A673 (cell line): ENCODE data around the gene PPA2. TPM values are rescaled to one million over a fixed set of nuclear protein-coding genes. Genes with fewer than 3 reads are reported as not detected.

Source experiments
- BruUV-seq: library from RNA; stranded (reverse); fragments of 400-500 nt; replicated peaks from 2 replicates; lab custom pipeline; 2021; lab: Mats Ljungman, UMichigan
- CTCF ChIA-PET: fragments of 300-600 bp; sonication (Branson Sonifier 250); formaldehyde crosslinking; loops from one replicate; lab custom pipeline; 2022; ENCODE audit warnings: antibody characterized with exemption; lab: Charles Lee
- POLR2A ChIA-PET: fragments of 300-600 bp; sonication (Branson Sonifier 250); formaldehyde crosslinking; loops from one replicate; lab custom pipeline; 2022; ENCODE audit warnings: antibody characterized with exemption; ENCODE audit not compliant: low non-redundant PET; lab: Charles Lee
- DNase-seq: peaks from one replicate; pipeline ENCODE4 v3.0.0-alpha.2; 2015; ENCODE audit warnings: low spot score
- H3K27ac ChIP-seq: fragments of 200-600 bp; sonication (generic); 2 replicates; pipeline ENCODE4 v1.5.1; 2016; ENCODE audit warnings: mixed run types, low read depth, mild to moderate bottlenecking, mixed read lengths, antibody characterized with exemption, low read length; ENCODE audit not compliant: poor library complexity, severe bottlenecking
- H3K27me3 ChIP-seq: fragments of 200-600 bp; sonication (generic); replicated peaks from 2 replicates; pipeline ENCODE4 v1.6.1; 2017; ENCODE audit warnings: mixed run types, low read depth, mild to moderate bottlenecking, mixed read lengths, antibody characterized with exemption, low read length; ENCODE audit not compliant: insufficient read depth, poor library complexity
- H3K36me3 ChIP-seq: fragments of 200-600 bp; sonication (generic); 2 replicates; pipeline ENCODE4 v1.6.1; 2016; ENCODE audit warnings: mixed run types, mild to moderate bottlenecking, mixed read lengths, antibody characterized with exemption, low read length; ENCODE audit not compliant: insufficient read depth, poor library complexity, severe bottlenecking
- H3K4me1 ChIP-seq: fragments of 200-600 bp; sonication (generic); 2 replicates; pipeline ENCODE4 v1.6.1; 2017; ENCODE audit warnings: mixed run types, mild to moderate bottlenecking, mixed read lengths, antibody characterized with exemption, low read length; ENCODE audit not compliant: insufficient read depth, poor library complexity, severe bottlenecking
- H3K4me3 ChIP-seq: fragments of 200-600 bp; sonication (generic); 2 replicates; pipeline ENCODE4 v1.5.1; 2016; ENCODE audit warnings: low read depth, mixed run types, mild to moderate bottlenecking, mixed read lengths, low read length; ENCODE audit not compliant: poor library complexity, severe bottlenecking
- H3K9me3 ChIP-seq: fragments of 200-600 bp; sonication (generic); 2 replicates; pipeline ENCODE4 v1.6.1; 2016; ENCODE audit warnings: mixed run types, low read depth, mild to moderate bottlenecking, mixed read lengths, antibody characterized with exemption, low read length; ENCODE audit not compliant: poor library complexity, severe bottlenecking
- CTCF ChIP-seq: fragments of 300-800, 200-600 bp; sonication (generic); conservative IDR thresholded peaks from 2 replicates; pipeline ENCODE4 v1.5.1; 2017; ENCODE audit warnings: low read depth, mild to moderate bottlenecking, antibody characterized with exemption, low read length, moderate library complexity, mixed read lengths
- EZH2 ChIP-seq: fragments of 200-600 bp; sonication (generic); IDR thresholded peaks from 2 replicates; pipeline ENCODE4 v1.6.1; 2017; ENCODE audit warnings: borderline replicate concordance, low read depth, mild to moderate bottlenecking, mixed read lengths, antibody characterized with exemption, low read length; ENCODE audit not compliant: poor library complexity, severe bottlenecking
- intact Hi-C: fragments of 100-400 bp; cut with micrococcal nuclease; formaldehyde crosslinking; loops from one replicate; pipeline ENCODE4 v1.10.0; 2022; ENCODE audit not compliant: unreplicated experiment
- total RNA-seq: library from RNA; stranded (reverse); gene quantifications from 2 replicates; pipeline ENCODE4 v1.2.3, GENCODE V29; 2021

The PPA2 gene
- total RNA-seq, 1 experiment from 2014 or later = 136 TPM

GRCh38 chr4:105440890-105441289 lies 33.0 kb downstream of the PPA2 start:
- TF ChIP-seq EZH2 (no peak), CTCF (no peak; the same call in 1 of the 2 replicates)
- Histone ChIP-seq H3K4me3 (no peak overlapping the region), H3K27me3 (no peaks in the 10 kb centered on the region), H3K4me1 (no peaks in the 10 kb centered on the region), H3K36me3 (peaks cover 31% of the 10 kb centered on the region), H3K9me3 (peaks cover under 1% of the 10 kb centered on the region), H3K27ac (no peak overlapping the region)
- CTCF ChIA-PET = no interaction called here
- intact Hi-C loops = no loop called here
- DNase-seq = no peak
- no TSS peak for BruUV-seq
- POLR2A ChIA-PET = no interaction called here

GRCh38 chr4:105437637-105438036 lies 36.2 kb downstream of the PPA2 start:
- POLR2A ChIA-PET = no interaction called here
- no peak for DNase-seq
- no TSS peak for BruUV-seq
- Histone ChIP-seq H3K4me1 (no peaks in the 10 kb centered on the region), H3K9me3 (peaks cover 8% of the 10 kb centered on the region), H3K36me3 (peaks cover 54% of the 10 kb centered on the region), H3K27ac (no peak overlapping the region), H3K4me3 (no peak overlapping the region), H3K27me3 (no peaks in the 10 kb centered on the region)
- CTCF ChIA-PET = no interaction called here
- intact Hi-C loops = no loop called here
- no peak for TF ChIP-seq EZH2
- no peak for TF ChIP-seq CTCF

- peaks cover 61% of the 10 kb centered on the region for H3K36me3 ChIP-seq
- POLR2A ChIA-PET = no interaction called here
- H3K9me3 ChIP-seq = peaks cover 8% of the 10 kb centered on the region
- intact Hi-C loops = no loop called here
- DNase-seq = no peak
- H3K4me1 ChIP-seq = no peaks in the 10 kb centered on the region
- H3K4me3 ChIP-seq = no peak overlapping the region
- no peaks in the 10 kb centered on the region for H3K27me3 ChIP-seq
- TF ChIP-seq EZH2 = no peak
- TF ChIP-seq CTCF = no peak
- no TSS peak for BruUV-seq
- CTCF ChIA-PET = no interaction called here
- no peak overlapping the region for H3K27ac ChIP-seq
Observed at GRCh38 chr4:105436414-105436813, 37.4 kb downstream of the PPA2 start.
